NCI-H2227 treated with DMSO at 0.1 percent for 48 hours (cell line): Measurements from ENCODE around the gene MAN2B1.
A peak's percentile ranks its signal among the peaks of the same experiment; 100 is the strongest.
"Not testable (repeated sequence)": the region's sequence is repeated elsewhere in the genome, so short reads cannot be mapped to it uniquely, and the experiment has no call there.

ENCODE experiments used
- DNase-seq: peaks from one replicate; lab custom pipeline; 2025; lab: John Stamatoyannopoulos, UW

MAN2B1 gene

DNA sequence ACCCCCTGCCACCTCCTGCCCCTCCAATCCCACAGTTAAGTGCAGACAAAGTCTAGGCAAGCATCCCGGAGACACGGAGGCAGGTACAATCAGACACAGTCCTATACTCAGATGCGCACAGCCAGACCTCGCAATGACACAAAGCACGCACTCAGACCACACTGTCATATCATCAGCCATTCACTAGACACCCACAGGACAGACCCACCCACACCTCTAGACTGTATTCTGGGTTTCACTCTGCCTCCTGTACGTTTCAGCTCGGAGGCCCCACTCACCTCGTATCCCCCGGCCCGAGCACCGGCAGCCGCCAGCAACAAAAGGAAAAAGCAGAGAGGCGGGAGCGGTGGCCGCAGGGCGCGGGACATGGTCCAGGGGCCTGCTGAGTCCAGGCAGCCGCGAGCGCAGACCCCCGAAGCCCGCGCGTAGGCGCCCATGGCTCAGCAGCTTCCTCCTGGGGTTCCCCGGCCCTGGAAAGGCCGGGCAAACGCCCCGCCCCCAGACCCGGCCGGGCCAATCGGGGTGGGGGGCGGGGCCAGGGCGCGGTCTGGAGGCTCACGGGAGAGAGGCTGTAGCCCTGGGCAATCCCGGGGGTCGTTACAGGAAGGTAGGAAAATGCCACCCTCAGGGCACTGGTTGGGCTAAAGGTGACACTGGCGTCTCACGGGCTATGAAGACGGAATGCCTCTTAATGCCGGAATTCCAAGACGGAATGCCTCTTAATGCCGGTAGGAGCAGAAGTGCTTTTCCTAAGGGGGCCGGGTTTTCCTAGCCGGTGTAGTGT, at the start of gene MAN2B1, which contains the start of gene WDR83:
Gene MAN2B1, minus strand, starts transcription at position 478 of the 784 bp plus-strand sequence. Its CDS starts 41 bp downstream, at position 437.
Gene WDR83, plus strand, starts transcription at position 543 of the 784 bp plus-strand sequence. CDS start 2,984 bp downstream, outside the sequence.
- DNase-seq: peak; percentile 30

DNA sequence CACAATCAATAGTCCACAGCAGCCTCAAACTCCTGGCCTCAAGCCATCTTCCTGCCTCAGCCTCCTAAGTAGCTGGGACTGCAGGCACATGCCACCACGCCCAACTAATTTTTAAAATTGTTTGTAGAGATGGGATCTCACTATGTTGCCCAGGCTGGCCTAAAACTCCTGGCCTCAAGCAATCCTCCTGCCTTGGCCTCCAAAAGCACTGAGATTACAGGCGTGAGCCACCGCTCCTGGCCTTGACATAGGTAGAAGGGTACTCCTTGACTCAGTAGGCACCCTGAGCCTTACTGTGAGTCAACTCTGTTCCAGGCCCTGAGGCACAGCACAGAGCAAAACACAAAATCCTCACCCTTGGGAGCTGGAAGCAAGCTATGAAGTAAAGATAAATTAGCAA, 49.4 kb upstream of the MAN2B1 start:
- DNase-seq: no peak

DNA sequence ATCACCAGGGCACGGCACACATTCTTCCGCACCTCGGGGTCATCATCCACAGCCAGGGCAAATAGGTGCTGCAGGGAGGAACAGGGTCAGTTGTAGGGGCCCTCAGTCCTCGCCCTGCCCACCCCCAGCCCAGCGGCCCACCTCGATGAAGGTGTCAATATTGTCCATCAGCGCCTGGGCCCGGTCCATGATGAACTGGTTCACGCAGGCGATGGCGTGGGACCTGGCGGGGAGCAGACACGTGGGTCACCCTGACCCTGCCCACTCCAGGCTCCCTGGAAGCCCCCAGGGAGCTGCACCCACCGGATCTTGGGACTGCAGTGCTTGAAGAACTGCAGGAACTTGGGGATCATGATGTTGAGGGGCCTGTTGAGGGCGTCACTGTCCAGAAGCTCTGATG, 48.6 kb upstream of the MAN2B1 start:
- no peak for DNase-seq

DNA sequence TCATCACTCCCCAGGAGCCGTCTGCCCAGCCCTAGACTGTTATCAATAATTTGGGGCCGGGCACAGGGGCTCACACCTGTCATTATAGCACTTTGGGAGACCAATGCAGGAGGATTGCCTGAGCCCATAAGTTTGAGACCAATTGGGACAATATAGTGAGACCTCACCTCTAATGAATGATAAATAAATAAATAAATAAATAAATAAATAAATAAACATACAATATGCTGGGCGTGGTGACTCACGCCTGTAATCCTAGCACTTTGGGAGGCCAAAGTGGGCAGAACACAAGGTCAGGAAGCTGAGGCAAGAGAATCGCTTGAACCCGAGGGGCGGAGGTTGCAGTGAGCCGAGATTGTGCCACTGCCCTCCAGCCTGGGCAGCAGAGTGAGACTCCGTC, 46.8 kb upstream of the MAN2B1 start:
- not testable (repeated sequence) for DNase-seq

DNA sequence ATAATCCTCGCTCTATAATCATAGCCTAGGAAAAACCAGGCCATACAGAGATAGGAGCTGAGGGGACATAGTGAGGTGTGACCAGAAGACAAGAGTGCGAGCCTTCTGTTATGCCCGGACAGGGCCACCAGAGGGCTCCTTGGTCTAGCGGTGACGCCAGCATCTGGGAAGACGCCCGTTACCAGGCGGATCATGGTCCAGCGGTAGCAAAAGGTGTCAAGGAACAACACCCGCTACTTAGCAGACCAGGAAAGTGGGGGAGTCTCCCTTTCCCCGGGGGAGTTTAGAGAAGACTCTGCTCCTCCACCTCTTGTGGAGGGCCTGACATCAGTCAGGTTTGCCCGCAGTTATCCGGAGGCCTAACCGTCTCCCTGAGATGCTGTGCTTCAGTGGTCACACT, 45.5 kb upstream of the MAN2B1 start:
- not testable (repeated sequence) for DNase-seq

DNA sequence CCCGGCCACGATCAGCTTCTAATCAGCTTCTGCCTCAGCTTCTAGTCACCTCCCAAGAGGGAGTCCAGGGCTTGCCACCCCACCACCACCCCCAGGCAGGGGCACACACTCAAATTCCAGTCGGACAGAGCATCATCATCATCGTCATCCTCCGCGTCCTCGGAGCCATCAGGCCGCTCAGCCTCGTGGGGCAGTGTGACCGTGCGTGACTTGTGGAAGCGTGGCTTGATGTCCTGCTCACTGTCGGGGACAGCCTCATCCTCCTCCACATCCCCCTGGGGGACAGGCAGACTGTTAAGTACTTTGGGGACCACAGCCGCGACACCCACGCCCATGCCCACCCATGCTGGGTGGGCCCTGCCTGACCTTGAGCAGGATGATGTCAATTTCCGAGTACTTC, 44.6 kb upstream of the MAN2B1 start:
- DNase-seq: no peak

DNA sequence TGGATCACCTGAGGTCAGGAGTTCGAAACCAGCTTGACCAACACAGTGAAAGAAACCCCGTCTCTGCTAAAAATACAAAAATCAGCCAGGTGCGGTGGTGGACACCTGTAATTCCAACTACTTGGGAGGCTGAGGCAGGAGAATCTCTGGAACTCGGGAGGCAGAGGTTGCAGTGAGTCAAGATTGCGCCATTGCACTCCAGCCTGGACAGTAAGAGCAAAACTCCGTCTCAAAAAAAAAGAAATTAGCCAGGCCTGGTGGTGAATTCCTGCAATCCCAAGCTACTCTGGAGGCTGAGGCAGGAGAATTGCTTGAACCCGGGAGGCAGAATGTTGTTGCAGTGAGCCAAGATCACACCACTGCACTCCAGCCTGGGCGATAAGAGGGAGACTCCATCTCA, 42.1 kb upstream of the MAN2B1 start:
- no peak for DNase-seq

DNA sequence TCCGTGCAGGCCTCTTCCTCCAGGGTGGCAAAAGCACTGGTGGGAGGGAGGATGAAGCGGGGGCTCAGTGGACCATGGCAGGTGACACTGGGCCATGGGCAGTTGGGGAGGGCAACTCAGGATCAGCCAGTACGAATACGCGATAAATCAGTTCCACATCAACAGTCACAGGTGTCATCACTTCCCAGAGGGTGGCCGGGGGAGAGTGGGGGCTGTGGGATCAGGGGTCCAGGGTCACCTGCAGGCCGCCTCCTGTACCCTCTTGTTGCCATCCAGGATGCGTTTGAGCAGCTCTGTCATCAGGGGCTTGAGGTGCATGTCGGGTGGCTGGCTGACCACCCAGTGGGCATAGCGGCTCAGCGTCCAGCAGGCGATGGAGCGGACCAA, 39.8 kb upstream of the MAN2B1 start:
- no peak for DNase-seq

DNA sequence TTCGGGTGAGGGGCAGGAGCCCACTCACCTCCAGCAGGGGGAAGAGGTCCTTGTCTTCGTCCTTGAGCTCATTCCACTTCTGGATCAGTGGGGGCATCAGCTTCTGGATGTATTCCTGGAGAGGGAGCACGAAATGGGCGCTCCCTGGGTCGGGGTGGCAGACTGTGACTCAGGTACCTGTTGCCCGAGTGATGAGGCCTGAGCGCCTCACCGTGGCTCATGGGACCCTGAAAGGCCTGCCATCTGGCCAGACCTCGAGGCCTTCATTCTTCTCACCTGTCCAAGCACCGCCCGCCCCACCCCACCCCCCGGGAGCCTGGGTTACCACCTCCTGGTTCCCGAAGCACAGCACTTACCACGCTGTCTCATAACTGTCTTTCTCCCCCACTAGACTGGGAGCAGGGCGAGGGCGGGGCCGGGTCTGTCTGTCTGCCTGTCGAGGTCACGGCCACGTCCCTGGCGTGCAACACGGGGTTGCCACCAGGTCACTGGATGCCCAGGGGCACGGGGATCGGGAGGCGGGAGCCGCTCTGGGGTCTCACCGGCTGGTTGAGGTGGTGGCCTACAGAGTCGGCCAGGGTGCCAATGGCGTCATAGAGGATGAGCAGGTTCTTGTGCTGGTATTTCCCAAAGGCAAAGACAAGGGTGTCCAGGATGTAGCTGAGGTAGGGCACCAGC, 39.3 kb upstream of the MAN2B1 start:
- DNase-seq: no peak

DNA sequence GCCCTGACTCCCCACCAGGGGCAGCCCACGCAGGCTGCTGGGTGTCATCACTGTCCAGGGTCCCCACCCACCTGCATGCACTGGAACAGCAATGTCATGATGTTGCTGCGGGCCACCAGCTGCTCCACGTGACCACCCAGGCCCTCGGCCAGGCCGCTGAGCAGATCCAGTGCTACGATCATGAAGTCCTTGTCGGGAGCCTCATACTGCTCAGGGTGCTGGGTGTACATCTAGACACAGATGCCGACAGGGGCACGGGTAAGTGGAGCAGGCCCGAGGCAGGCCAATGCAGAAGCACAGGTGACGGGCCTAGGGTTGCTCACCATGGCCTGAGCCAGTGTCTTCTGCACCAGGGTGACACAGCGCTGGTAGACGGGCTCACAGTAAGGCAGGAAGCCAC, 38.6 kb upstream of the MAN2B1 start:
- DNase-seq: no peak

DNA sequence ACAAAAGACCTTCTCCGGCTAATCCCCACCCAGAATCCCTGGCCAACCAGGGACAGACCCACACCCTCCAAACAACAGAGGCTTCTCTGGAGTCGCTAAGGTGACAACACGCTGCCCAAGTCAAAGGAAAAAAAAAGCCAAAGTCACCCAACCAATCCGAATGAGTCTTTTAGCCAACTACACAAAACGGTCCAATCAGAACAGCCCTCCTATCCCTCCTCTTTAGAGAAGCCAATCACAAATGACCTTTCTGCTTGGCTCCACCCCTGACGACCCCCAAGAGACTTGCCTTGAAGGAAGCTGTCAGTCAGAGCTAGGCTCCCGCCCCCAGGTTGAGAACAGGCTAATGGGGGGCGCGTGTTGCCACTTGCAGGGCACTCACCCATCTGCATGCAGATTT, 36.5 kb upstream of the MAN2B1 start:
- DNase-seq: peak; percentile 9

DNA sequence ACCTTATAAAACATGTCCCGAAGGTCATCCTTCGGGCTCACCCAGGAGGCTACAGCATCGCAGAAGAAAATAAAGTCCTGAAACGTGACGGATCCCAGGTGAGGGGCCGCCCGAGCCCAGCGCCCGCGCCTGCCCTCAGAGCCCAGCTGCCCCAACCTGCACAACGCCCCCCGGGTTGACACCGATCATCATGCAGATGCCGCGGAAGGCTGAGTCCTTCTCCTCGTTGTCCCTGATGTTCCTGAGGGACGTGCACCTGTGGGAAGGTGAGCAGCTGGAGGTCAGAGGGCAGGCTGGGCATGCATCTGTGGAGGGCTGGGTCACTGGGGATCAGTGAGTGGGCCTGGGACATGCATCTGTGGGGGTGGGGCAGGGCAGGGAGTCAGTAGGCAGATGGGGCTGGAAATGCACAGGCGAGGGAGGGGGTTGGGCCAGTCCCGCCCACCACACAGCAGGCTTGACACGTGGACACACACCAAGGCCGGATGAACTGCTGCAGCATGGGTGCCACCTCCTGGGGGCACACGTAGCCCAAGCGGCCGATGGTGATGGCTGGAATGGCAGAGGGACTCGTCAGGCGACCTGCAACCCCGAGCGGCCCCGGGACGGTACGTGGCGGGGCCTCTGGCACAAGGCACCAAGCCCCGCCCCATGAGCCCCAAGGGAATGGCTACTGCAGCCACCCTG, 35.2 kb upstream of the MAN2B1 start:
- no peak for DNase-seq

DNA sequence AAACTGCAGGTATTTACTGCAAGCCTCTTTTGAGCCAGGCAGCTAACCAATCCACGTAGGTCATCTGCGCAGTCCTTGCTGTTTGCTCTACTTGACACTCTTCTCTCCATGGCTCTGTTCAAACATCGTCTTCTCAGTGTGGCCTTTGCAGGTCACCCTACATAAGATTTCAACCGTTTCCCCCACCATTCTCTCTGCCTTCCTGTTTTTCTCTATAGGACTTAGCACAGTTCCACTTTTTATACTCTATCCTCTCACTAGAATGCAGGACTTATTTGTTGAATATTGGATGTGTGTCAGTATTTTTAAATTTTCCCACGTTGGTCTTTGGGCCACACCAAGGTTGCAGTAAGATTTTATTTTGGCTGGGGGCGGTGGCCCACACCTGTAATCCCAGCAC, 31.6 kb upstream of the MAN2B1 start:
- no peak for DNase-seq

DNA sequence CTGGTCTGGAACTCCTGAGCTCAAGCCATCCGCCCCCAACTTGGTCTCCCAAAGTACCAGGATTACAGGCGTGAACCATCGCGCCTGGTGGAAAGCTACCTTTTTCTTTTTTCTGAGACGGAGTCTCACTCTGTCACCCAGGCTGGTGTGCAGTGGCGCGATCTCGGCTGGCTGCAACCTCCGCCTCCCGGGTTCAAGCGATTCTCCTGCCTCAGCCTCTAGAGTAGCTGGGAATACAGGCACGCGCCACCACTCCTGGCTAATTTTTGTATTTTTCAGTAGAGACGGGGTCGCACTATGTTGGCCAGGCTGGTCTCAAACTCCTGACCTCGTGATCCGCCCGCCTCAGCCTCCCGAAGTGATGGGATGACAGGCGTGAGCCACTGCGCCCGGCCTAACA, 30.9 kb upstream of the MAN2B1 start:
- DNase-seq: not testable (repeated sequence)

DNA sequence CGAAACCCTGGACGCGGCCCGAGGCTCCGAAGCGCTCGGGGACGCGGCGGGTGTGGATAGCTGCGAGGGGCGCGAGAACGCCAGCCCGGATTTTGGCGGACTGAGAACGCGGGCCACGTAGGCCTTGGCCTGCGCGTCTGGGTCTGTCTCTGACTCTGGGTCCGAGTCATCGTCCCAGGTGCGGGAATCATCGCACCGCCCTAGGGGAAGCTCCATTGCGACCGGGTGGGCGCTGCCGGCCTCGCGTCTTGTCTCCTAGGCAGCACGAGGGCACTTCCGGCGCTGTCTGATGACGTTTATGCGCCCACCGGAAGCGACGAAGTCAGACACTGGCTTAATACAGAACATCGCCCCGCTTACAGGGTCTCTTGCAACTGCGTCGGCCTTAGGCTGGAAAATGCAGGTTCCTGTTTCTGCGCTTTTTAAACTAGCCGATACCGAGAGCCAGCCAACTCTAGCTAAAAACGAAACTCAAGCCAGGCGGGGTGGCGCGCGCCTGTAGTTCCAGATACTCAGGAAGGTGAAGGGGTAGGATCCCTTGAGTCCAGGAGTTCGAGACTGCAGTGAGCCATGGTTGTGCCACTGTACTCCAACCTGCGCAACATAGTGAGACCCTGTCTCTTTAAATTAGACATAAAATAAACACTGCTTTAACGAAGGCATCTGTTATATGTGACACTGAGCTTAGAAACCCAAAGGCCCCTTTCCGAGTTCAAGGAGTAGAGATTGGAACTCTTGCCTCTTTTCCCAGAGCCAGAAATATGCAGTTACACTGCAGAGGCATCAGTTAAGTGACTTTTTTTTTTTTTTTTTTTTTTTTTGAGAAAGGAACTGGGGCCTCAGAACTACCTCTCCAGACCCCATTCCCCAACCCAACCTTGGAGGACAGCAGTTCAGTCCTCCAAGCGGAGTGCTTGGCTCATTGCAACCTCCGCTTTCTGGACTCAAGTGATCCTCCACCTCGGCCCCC, 30.1 kb upstream of the MAN2B1 start, which contains the start of gene FBXW9:
Gene FBXW9, minus strand, starts transcription at position 266 of the 970 bp plus-strand sequence. Its CDS starts 50 bp downstream, at position 216.
- DNase-seq: peak; percentile 89

DNA sequence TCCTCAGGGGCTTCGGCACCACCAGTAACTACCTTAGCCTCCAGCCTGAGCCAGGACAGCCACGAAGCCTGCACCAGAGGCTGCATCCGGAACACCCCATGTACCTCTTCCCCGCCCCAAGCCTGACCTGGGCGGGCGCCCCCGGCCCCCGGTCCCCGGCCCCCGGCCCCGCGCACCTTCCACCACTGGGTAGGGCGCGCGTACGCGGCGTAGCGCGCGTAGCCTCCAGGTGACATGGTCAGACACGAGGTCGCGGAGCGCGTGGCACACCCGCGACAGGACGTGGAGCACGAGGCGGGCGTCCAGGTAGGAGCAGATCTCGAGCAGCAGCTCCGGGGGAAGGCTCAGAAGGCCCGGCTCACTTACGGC, 29.4 kb upstream of the MAN2B1 start:
- DNase-seq: no peak

DNA sequence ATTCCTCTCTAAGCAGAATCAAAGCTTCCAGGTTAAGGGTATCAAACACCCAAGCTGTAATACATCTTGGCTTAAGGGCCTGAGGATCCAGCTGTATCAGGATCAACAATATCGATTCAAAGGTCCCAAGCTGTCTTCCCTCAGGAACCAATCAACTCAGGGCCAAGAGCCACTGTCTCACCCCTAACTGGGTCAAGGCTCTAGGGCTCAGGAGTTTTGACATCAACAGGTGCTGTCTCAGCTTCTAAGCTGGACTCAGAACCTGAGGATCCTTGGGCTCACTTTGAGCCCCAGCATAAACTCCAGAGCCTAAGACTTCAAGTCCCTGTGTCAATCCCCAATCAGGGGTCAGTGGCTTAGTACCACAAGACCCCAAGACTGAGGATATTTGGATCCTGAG, 29.0 kb upstream of the MAN2B1 start:
- DNase-seq: no peak

DNA sequence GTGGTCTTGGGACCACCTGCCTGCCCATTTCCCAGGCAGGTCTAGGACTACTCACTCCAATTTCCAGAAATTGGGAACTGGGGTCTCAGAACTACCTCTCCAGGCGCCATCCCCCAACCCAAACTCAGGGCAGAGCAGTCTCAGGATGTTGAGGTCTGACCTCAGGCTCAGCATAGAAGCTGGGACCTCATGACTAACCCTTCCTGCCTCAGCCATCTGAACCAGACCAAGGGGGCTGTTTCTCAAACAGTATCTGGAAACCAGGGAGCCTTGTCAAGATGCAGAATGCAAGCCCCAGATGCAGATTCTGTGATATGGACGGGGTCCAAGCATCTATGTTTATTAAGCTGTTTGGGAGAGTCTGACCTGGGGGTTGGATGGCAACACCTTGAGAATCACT, 28.6 kb upstream of the MAN2B1 start:
- DNase-seq: no peak

DNA sequence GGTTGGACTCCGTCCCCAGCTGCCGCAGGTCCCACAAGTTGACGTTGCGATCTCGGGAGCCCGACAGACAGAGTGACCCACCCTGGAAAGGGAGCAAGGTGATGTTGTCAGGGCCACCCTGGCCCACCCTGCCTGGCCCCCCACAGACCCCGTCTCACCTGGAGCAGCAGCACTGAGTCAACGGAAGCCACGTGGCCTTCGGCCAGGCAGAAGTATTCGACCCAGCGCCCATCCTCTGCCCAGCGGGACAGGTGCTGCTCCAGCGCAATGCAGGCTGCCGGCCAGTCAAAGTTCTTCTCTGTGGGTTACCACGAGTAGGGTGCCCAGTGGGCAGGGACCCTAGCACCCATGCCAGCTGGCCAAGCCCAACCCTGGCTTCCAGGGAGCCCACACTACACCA, 28.1 kb upstream of the MAN2B1 start:
- no peak for DNase-seq

DNA sequence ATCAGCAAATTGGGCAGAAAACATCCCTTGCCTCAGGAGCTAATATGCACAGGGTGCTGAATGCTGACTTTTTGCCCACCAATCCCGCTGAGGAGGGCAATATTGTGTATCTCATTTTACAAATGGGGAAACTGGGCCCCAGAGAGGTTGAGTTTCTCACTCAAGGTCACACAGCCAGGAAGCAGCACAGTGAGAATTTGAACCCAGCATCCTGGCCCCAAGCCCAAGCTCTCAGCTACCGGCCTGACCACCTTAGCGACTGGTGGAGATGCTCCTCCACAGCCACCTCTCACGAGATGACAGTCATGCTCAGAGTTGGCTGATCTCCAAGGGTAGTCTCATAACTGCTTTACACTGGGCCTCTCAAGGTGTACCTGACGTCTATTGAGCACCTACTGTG, 26.4 kb upstream of the MAN2B1 start:
- DNase-seq: no peak

DNA sequence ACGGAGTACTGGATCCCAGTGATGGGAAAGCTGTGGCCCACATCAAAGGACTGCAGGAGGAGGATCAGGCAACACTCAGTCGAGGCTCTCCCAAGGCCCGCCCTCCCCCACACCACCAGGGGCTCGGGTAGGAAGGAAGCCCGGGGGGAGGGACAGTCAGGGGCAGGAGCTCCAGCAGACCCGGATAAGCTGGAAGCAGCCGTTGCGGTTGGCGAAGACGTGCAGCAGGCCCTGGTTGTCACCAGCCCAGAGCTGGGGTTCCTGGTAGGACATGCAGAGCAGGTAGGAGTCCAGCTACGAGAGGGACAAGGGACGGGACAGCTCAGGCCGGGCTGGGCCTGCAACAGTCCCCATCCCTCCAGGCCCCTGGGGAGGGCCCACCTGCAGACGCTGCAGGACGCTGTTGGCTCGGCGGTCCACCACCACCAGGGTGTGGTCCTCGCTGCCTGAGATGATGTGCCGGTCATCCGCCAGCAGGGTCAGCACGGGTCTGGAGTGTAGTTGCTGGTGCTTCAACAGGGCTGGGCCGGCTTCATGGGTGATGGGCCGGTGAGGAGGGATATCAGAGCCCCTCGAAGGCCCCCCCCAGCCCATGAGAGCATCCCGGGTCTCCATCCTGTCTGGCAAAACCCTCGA, 23.2 kb upstream of the MAN2B1 start:
- no peak for DNase-seq
